ENCODE measurements around the gene AGAP1. TPM values are rescaled to one million over a fixed set of nuclear protein-coding genes. Genes with fewer than 3 reads are reported as not detected.

Gene AGAP1
- total RNA-seq, 4 donors from 2014 or later: 33.7 to 39.9 (median 35.6) TPM

DNA sequence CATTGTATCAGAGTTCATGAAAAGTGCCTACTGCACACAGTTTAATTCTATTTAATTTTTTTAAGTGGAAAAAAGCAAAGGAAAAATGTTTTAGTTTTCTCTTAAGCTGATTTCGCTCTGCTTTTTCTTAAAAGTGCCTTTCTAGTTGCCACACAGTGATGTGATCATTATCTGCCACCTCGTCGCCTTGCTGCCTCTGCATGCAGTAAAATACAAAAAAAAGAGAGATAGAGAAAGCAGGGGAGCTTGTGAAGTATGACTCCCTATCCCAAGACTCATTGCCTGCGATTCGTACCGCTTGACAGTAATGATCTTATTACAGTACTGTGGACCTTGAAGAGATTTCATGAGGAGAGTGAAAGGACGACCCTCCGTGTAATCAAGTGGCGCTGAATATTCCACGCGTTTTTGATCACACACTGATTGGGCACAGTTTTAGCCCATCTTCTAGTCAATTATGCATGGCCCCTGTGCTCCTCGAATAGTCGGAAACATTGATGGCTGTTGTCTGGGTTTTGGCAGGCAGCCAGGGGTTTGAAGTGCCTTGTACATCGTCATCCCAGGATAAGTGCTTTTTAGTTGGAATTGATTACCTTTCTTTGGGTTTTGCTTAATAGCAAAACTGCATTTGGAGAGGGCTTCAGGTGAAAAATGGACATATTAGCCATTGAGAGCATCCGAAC is 486.1 kb downstream of the AGAP1 start:
- no peaks in the 10 kb centered on the region for H3K27me3 ChIP-seq

DNA sequence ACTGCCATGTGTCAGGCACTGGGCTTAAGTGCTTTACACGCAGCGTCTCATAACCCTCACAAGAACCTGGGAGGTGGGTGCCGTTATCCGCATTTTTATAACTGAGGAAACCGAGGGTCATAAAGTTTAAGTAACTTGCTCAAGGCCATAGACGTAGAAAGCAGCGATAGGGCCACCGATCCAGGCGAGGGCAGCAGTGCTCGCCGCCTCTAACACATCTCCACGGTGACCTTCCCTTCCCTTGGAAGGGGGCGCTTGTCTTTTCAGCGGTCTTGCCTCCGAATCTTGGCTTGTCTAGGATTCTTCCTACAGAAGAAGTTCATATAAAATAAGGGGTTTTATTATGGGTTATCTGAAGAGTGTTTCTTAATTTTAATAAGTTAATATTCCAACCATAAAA is 487.8 kb downstream of the AGAP1 start:
- Histone ChIP-seq H3K4me3 (no peak overlapping the region), H3K27ac (no peak overlapping the region), H3K27me3 (no peaks in the 10 kb centered on the region), H3K4me1 (peaks cover 0 to 4% (median 0%) of the 10 kb centered on the region in 4 donors), H3K9me3 (no peaks in the 10 kb centered on the region), H3K36me3 (peaks cover 0 to 25% (median 0%) of the 10 kb centered on the region in 3 donors)
- TF ChIP-seq, protein P1, sequence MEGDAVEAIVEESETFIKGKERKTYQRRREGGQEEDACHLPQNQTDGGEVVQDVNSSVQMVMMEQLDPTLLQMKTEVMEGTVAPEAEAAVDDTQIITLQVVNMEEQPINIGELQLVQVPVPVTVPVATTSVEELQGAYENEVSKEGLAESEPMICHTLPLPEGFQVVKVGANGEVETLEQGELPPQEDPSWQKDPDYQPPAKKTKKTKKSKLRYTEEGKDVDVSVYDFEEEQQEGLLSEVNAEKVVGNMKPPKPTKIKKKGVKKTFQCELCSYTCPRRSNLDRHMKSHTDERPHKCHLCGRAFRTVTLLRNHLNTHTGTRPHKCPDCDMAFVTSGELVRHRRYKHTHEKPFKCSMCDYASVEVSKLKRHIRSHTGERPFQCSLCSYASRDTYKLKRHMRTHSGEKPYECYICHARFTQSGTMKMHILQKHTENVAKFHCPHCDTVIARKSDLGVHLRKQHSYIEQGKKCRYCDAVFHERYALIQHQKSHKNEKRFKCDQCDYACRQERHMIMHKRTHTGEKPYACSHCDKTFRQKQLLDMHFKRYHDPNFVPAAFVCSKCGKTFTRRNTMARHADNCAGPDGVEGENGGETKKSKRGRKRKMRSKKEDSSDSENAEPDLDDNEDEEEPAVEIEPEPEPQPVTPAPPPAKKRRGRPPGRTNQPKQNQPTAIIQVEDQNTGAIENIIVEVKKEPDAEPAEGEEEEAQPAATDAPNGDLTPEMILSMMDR (IDR thresholded peaks at IDR 0.05): no peak
- TF ChIP-seq POLR2A (IDR thresholded peaks at IDR 0.05) (no peak), EP300 (IDR thresholded peaks at IDR 0.05) (no peak)
- DNase-seq (ENCODE audit: low spot score in 2 of 2): no peak
- 62 to 64% methylated on average over 15 of the region's 15 CpGs for WGBS, 2 donors

More for the DNA sequence above, 486.1 kb downstream of the AGAP1 start:
- Histone ChIP-seq H3K36me3 (peaks cover 0 to 42% (median 0%) of the 10 kb centered on the region in 3 donors), H3K4me3 (no peak overlapping the region), H3K4me1 (no peaks in the 10 kb centered on the region), H3K27ac (no peak overlapping the region), H3K9me3 (no peaks in the 10 kb centered on the region)
- TF ChIP-seq, protein P1 (IDR thresholded peaks at IDR 0.05): no peak
- TF ChIP-seq POLR2A (IDR thresholded peaks at IDR 0.05) (no peak), EP300 (IDR thresholded peaks at IDR 0.05) (no peak)
- no peak for DNase-seq (ENCODE audit: low spot score in 2 of 2)
- WGBS, 2 donors: 82 to 87% methylated on average over 15 of the region's 15 CpGs

DNA sequence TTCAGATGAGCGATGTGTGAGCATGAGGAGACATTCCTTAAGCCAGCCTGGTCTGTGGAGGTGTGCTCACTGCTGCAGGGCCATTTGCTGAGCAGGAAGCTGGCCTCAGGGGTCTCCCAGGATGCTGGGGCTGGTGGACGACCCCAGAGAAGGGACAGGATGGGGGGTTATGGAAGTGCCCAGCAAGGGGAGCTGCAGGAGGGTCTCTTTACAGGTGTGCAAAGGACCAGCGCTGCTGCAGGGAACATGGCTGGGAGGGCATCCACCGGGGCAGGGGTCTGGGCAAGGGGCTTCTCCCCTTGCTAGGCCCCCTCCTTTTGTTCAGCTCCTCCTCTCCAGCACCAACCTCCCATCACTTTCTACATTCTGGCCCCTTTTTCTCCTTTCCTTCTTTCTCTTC is 489.2 kb downstream of the AGAP1 start:
- no peak for DNase-seq (ENCODE audit: low spot score in 2 of 2)

DNA sequence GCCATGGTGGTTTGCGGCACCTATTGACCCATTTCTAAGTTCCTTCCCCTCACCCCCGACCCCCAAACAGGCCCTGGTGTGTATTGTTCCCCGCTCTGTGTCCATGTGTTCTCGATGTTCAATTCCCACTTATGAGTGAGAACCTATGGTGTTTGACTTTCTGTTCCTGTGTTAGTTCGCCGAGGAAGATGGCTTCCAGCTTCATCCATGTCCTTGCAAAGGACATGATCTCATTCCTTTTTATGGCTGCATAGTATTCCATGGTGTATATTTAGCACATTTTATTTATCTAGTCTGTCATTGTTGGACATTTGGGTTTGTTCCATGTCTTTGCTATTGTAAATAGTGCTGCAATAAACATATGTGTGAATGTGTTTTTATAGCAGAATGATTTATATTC is 490.7 kb downstream of the AGAP1 start:
- 97% methylated on average over 6 of the region's 6 CpGs for WGBS, 2 donors
- TF ChIP-seq EP300 (IDR thresholded peaks at IDR 0.05) (no peak), POLR2A (IDR thresholded peaks at IDR 0.05) (no peak)
- TF ChIP-seq, protein P1 (IDR thresholded peaks at IDR 0.05): no peak
- no peak for DNase-seq (ENCODE audit: low spot score in 2 of 2)

More for the DNA sequence above, 489.2 kb downstream of the AGAP1 start:
- Histone ChIP-seq H3K9me3 (no peaks in the 10 kb centered on the region), H3K27ac (no peak overlapping the region), H3K27me3 (no peaks in the 10 kb centered on the region), H3K4me3 (no peak overlapping the region), H3K36me3 (peaks cover 0 to 11% (median 0%) of the 10 kb centered on the region in 3 donors), H3K4me1 (peaks cover 0 to 4% (median 0%) of the 10 kb centered on the region in 4 donors)
- TF ChIP-seq POLR2A (IDR thresholded peaks at IDR 0.05) (no peak), EP300 (IDR thresholded peaks at IDR 0.05) (no peak)
- TF ChIP-seq, protein P1 (IDR thresholded peaks at IDR 0.05): no peak
- WGBS, 2 donors: 87 to 93% methylated on average over 4 of the region's 4 CpGs

DNA sequence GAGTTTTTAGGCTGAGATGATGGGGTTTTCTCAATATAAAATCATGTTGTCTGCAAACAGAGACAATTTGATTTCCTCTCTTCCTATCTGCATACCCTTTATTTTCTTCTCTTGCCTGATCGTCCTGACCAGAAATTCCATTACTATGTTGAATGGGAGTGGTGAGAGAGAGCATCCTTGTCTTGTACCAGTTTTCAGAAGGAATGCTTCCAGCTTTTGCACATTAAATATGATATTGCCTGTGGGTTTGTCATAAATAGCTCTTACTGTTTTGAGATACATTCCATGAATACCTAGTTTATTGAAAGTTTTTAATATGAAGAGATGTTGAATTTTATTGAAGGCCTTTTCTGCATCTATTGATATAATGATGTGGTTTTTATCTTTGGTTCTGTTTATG is 492.5 kb downstream of the AGAP1 start:
- DNase-seq (ENCODE audit: low spot score in 2 of 2): no peak
- no peak overlapping the region for H3K27ac ChIP-seq
- TF ChIP-seq POLR2A (IDR thresholded peaks at IDR 0.05) (no peak), EP300 (IDR thresholded peaks at IDR 0.05) (no peak)
- TF ChIP-seq, protein P1 (IDR thresholded peaks at IDR 0.05): no peak
- H3K27me3 ChIP-seq: no peaks in the 10 kb centered on the region
- H3K36me3 ChIP-seq: no peaks in the 10 kb centered on the region
- WGBS, 2 donors: 11 to 23% methylated on average over 1 of the region's 1 CpG
- no peaks in the 10 kb centered on the region for H3K9me3 ChIP-seq
- no peak overlapping the region for H3K4me3 ChIP-seq
- peaks cover 0 to 19% (median 0%) of the 10 kb centered on the region in 4 donors for H3K4me1 ChIP-seq

More for the DNA sequence above, 490.7 kb downstream of the AGAP1 start:
- H3K4me1 ChIP-seq: peaks cover 0 to 10% (median 0%) of the 10 kb centered on the region in 4 donors
- no peak overlapping the region for H3K4me3 ChIP-seq
- H3K9me3 ChIP-seq: no peaks in the 10 kb centered on the region
- peaks cover 0 to 9% (median 0%) of the 10 kb centered on the region in 3 donors for H3K36me3 ChIP-seq
- H3K27ac ChIP-seq: no peak overlapping the region
- H3K27me3 ChIP-seq: no peaks in the 10 kb centered on the region
